Loucy (cell line): ENCODE results near the gene OVOL2.
"Not testable (repeated sequence)": the region's sequence is repeated elsewhere in the genome, so short reads cannot be mapped to it uniquely, and the experiment has no call there.

Source experiments
- H2AFZ ChIP-seq: fragments of 200-600 bp; sonication (generic); 2 replicates; pipeline ENCODE4 v1.6.0; 2016; ENCODE audit warnings: antibody characterized with exemption, mild to moderate bottlenecking, low read length, moderate library complexity
- H3F3A ChIP-seq: fragments of 200-600 bp; 2 replicates; pipeline ENCODE4 v1.6.0; 2016; ENCODE audit warnings: antibody characterized with exemption, low read depth, mild to moderate bottlenecking
- H3K27me3 ChIP-seq: fragments of 200-600 bp; sonication (generic); 2 replicates; pipeline ENCODE4 v1.6.1; 2014; ENCODE audit warnings: low read length, mild to moderate bottlenecking; ENCODE audit not compliant: insufficient read depth, poor library complexity, severe bottlenecking
- H3K36me3 ChIP-seq: fragments of 200-600 bp; sonication (generic); 2 replicates; pipeline ENCODE4 v1.6.1; 2016; ENCODE audit warnings: low read length; ENCODE audit not compliant: insufficient read depth
- H3K4me1 ChIP-seq: fragments of 200-600 bp; sonication (generic); 2 replicates; pipeline ENCODE4 v1.5.1; 2014; ENCODE audit warnings: low read length, mild to moderate bottlenecking; ENCODE audit not compliant: insufficient read depth, poor library complexity, severe bottlenecking
- H3K4me2 ChIP-seq: fragments of 200-600 bp; sonication (generic); 2 replicates; pipeline ENCODE4 v1.6.0; 2014; ENCODE audit warnings: antibody characterized with exemption, low read length, low read depth, mild to moderate bottlenecking; ENCODE audit not compliant: poor library complexity, severe bottlenecking
- H3K4me3 ChIP-seq: fragments of 200-600 bp; sonication (generic); 2 replicates; pipeline ENCODE4 v1.5.1; 2014; ENCODE audit warnings: low read length, mild to moderate bottlenecking, mixed read lengths; ENCODE audit not compliant: poor library complexity, severe bottlenecking
- H3K79me2 ChIP-seq: fragments of 200-600 bp; sonication (generic); 2 replicates; pipeline ENCODE4 v1.6.1; 2014; ENCODE audit warnings: low read length; ENCODE audit not compliant: insufficient read depth
- H3K9ac ChIP-seq: fragments of 200-600 bp; sonication (generic); 2 replicates; pipeline ENCODE4 v1.6.0; 2014; ENCODE audit warnings: mild to moderate bottlenecking, low read depth, low read length, moderate library complexity; ENCODE audit not compliant: poor library complexity, severe bottlenecking
- H3K9me2 ChIP-seq: fragments of 200-600 bp; sonication (generic); replicated peaks from 2 replicates; pipeline ENCODE4 v1.6.1; 2016; ENCODE audit warnings: low read depth, low read length, mixed read lengths
- H3K9me3 ChIP-seq: fragments of 200-600 bp; sonication (generic); 2 replicates; pipeline ENCODE4 v1.6.1; 2014; ENCODE audit warnings: mild to moderate bottlenecking, antibody characterized with exemption, low read length, low read depth; ENCODE audit not compliant: insufficient read depth
- H4K20me1 ChIP-seq: fragments of 200-600 bp; sonication (generic); 2 replicates; pipeline ENCODE4 v1.6.0; 2014; ENCODE audit warnings: antibody characterized with exemption, low read length, mild to moderate bottlenecking; ENCODE audit not compliant: insufficient read depth, poor library complexity, severe bottlenecking
- CTCF ChIP-seq: fragments of 200-600 bp; sonication (generic); conservative IDR thresholded peaks from 2 replicates; pipeline ENCODE4 v1.5.1; 2014; ENCODE audit warnings: mild to moderate bottlenecking, antibody characterized with exemption, low read length
- EZH2phosphoT487 ChIP-seq: fragments of 200-600 bp; IDR thresholded peaks from 2 replicates; pipeline ENCODE4 v1.6.1; 2018; ENCODE audit warnings: antibody characterized with exemption, mild to moderate bottlenecking, moderate library complexity, borderline replicate concordance

OVOL2 gene

GRCh38 chr20:18091623-18092022 is 33.9 kb upstream of the OVOL2 start:
- H3K79me2 ChIP-seq = no peaks in the 10 kb centered on the region
- no peak overlapping the region for H3K9ac ChIP-seq

GRCh38 chr20:18090477-18090876 is 32.8 kb upstream of the OVOL2 start:
- Histone ChIP-seq H3K4me1 (no peaks in the 10 kb centered on the region), H3K9me2 (no peaks in the 10 kb centered on the region), H3K79me2 (no peaks in the 10 kb centered on the region), H3K4me3 (no peak overlapping the region), H3K36me3 (no peaks in the 10 kb centered on the region), H3K4me2 (no peak overlapping the region), H4K20me1 (no peaks in the 10 kb centered on the region), H3K27me3 (no peaks in the 10 kb centered on the region), H3K9ac (no peak overlapping the region), H3K9me3 (no peaks in the 10 kb centered on the region), H2AFZ (no peak overlapping the region), H3F3A (no peaks in the 10 kb centered on the region)
- TF ChIP-seq EZH2phosphoT487 = no peak
- no peak for TF ChIP-seq CTCF

More at GRCh38 chr20:18091623-18092022, 33.9 kb upstream of the OVOL2 start:
- no peaks in the 10 kb centered on the region for H3K36me3 ChIP-seq
- TF ChIP-seq EZH2phosphoT487 (no peak), CTCF (no peak)
- H4K20me1 ChIP-seq = no peaks in the 10 kb centered on the region
- no peak overlapping the region for H3K4me3 ChIP-seq
- H3K4me2 ChIP-seq = no peak overlapping the region
- H2AFZ ChIP-seq = no peak overlapping the region
- H3K27me3 ChIP-seq = no peaks in the 10 kb centered on the region
- H3K9me3 ChIP-seq = no peaks in the 10 kb centered on the region
- H3K9me2 ChIP-seq = no peaks in the 10 kb centered on the region
- H3K4me1 ChIP-seq = no peaks in the 10 kb centered on the region
- no peaks in the 10 kb centered on the region for H3F3A ChIP-seq

- Histone ChIP-seq H3K4me3 (no peak overlapping the region), H3K9me2 (no peaks in the 10 kb centered on the region), H3K9ac (no peak overlapping the region), H3K9me3 (no peaks in the 10 kb centered on the region), H2AFZ (no peak overlapping the region), H3K36me3 (no peaks in the 10 kb centered on the region), H4K20me1 (no peaks in the 10 kb centered on the region), H3K79me2 (no peaks in the 10 kb centered on the region), H3K4me2 (no peak overlapping the region), H3K27me3 (no peaks in the 10 kb centered on the region), H3F3A (no peaks in the 10 kb centered on the region), H3K4me1 (no peaks in the 10 kb centered on the region)
- TF ChIP-seq CTCF = no peak; the same call in 1 of the 2 replicates
- no peak for TF ChIP-seq EZH2phosphoT487
Measured at GRCh38 chr20:18090044-18090443, 32.3 kb upstream of the OVOL2 start.

GRCh38 chr20:18088841-18089240 is 31.1 kb upstream of the OVOL2 start:
- not testable (repeated sequence) for H3K36me3 ChIP-seq, H4K20me1 ChIP-seq, H3K9me3 ChIP-seq, H2AFZ ChIP-seq, H3K79me2 ChIP-seq, H3K4me2 ChIP-seq, H3K9ac ChIP-seq, H3K4me3 ChIP-seq, H3F3A ChIP-seq, H3K4me1 ChIP-seq, H3K9me2 ChIP-seq, H3K27me3 ChIP-seq

- not testable (repeated sequence) for H2AFZ ChIP-seq, H3K9ac ChIP-seq, H3K36me3 ChIP-seq, H3K9me2 ChIP-seq, H3K79me2 ChIP-seq, H3F3A ChIP-seq, H3K27me3 ChIP-seq, H3K4me1 ChIP-seq, H3K4me3 ChIP-seq, H3K4me2 ChIP-seq, H3K9me3 ChIP-seq, H4K20me1 ChIP-seq
Measured at GRCh38 chr20:18088298-18088697, 30.6 kb upstream of the OVOL2 start.
